HG03342 (cell line): ENCODE results near the gene RNGTT.
"Not testable (repeated sequence)": the region's sequence is repeated elsewhere in the genome, so short reads cannot be mapped to it uniquely, and the experiment has no call there.

Experiments
- ATAC-seq: cut with Tn5 transposase; IDR thresholded peaks from one replicate; pipeline ENCODE4 v1.9.1; 2021; ENCODE audit warnings: mild to moderate bottlenecking, moderate library complexity; ENCODE audit not compliant: unreplicated experiment

RNGTT gene

DNA sequence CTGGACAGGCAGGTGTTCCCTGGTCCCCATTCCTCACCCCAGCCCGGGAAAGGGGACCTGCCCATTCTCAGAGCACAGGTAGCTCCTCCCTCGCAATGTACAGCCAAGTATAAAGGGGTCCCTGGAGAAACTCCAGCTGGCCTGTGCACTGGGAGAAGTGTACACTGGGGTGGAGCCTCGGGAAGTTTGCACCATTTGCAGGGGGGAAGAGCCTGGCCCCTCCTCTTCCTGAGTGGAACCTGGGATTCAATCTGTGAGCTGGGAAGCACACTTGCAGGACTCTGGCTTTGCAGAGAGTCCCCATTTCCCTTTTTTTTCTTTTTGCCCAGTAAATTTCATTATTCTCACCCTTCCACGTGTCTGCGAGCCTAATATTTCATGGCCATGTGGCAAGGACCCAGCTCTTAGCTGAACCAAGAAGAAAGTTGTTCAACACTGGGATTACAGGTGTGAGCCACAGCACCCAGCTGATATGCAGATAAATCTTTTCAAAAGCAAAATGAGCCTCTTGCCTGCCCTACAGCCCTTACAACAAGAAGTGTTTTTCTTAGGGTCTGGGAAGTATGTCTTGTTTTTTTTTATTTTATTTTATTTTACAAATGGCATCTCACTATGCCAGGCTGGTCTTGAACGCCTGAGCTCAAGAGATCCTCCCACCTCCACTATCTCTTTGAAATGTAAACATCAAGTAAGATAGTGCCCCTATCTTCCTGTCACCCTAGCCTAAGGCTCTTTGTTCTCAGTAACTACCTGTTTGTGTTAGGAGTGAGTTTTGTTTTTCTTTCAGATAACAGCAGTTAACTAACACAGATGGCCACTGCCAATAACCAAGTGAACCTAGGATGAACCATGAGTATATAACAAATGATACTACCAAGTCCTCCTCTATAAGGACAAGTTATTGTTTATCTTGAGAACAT lies 9.3 kb upstream of the RNGTT start:
- ATAC-seq, result no peak

DNA sequence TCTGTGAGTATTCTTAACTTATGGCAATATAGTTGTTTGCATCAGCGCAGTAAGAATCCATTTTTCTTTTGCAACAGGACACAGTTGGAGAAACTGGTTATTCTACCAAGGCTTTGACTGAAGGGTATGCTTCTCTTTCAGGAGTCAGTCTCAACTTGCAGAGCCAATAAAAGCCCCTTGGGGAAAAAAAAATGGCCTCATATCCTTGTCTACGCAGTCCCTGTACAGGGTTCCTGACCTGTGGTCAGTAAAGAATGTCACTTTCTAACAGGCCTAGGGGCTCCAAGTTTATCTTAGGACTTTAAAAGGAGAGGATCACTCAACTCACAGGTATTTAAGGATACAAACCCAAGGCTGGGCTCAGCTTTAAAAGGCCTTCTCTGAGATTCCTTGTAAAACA lies 6.9 kb upstream of the RNGTT start:
- no peak for ATAC-seq

DNA sequence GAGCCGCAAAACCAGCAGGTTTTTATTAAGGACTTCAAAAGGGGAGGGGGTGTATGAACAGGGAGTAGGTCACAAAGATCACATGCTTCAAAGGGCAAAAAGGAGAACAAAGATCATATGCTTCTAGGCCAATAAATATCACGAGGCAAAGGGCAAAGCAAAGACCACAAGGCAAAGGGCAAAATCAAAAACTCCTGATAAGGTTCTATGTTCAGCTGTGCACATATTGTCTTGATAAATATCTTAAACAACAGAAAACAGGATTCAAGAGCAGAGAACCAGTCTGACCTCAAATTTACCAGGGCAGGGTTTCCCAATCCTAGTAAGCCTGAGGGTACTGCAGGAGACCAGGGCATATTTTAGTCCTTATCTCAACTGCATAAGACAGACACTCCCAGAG lies 5.8 kb upstream of the RNGTT start:
- ATAC-seq, result not testable (repeated sequence)

DNA sequence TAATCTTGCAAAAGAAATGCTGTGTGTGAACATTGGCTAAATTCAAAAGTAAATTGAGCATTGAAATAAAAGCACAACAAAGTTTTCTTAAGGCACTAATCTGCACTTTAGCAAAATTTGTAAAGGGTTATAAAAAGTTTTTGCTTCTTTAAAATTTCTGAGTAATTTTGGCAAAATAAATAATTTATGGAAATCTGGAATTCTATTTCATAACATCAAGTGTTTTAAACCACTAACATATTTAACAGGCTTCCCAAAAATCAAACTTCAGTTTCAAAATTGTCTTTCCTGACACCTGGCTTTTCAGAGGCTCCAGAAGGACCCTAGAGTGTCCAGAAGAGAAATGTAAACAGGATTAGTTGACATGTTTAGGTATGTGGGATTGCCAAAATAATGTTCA lies 4.5 kb upstream of the RNGTT start:
- no peak for ATAC-seq

DNA sequence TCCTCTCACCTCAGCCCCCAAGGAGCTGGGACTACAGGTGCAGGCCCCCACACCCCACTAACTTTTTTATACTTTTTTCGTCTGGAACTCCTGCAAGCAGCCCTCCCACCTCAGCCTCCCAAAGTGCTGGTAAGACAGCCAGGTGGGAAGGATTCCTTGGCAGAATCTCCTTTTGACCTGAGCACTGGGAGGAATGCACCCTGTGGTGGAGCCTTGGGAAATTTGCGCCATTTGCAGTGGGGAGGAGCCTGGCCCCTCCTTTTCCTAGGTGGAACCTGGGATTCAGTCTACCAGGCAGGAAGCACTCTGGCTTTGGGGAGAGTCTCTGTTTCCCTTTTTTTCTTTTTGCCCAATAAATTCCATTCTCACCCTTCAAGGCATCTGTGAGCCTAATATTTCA lies 2.3 kb upstream of the RNGTT start:
- no peak for ATAC-seq

DNA sequence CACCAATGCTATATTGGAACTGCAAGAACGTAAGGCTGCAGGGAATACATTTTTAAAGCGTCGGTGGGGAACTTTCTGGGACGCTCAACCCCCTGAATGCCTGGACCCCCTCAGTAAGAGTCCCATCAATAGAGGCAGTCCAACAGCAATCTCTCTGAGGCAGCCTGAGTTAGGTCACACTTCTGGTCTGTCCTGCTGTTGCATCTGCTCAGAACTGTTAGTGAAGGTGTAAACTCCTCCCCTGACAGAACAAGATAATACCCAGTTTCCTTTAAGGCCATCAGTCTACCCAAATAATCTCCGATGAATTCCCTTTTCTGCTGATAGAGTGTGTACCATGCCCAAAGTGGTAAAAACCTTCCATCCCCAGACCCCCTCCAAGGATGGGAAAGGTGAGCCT lies 1.1 kb upstream of the RNGTT start:
- ATAC-seq, result no peak

DNA sequence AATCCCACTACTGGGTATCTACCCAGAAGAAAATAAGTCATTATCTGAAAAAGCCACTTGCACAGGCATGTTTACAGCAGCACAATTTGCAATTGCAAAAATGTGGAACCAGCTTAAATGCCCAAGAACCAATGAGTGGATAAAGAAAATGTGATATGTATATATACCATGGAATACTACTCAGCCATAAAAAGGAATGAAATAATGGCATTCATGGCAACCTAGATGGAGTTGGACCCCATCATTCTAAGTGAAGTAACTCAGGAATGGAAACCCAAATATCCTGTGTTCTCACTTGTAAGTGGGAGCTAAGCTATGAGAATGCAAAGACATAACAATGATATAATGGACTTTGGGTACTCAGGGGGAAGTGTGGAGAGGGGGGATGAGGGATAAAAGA lies 4.6 kb downstream of the RNGTT start:
- no peak for ATAC-seq

DNA sequence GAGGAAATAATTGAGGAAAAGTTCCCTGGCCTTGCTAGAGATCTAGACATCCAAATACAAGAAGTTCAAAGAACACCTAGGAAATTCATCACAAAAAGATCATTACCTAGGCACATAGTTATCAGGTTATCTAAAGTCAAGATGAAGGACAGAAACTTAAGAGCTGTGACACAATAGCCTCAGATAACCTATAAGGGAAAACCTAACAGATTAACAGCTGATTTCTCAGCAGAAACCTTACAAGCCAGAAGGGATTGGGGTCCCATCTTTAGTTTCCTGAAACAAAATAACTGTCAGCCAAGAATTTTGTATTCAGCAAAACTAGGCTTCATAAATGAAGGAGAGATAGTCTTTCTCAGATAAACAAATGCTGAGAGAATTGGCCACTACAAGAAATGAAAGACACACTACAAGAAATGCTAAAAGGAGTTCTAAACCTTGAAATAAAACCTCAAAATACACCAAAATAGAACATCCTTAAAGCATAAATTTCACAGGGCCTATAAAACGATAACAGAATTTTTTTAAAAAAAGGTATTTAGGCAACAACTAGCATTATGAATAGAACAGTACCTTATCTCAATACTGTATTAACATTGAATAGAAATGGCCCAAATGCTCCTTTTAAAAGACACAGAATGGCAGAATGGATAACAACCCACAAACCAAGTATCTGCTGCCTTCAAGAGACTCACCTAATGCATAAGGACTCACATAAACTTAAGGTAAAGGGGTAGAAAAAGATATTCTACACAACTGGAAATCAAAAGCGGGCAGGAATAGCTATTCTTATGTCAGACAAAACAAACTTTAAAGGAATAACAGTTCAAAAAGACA lies 9.7 kb downstream of the RNGTT start:
- no peak for ATAC-seq

DNA sequence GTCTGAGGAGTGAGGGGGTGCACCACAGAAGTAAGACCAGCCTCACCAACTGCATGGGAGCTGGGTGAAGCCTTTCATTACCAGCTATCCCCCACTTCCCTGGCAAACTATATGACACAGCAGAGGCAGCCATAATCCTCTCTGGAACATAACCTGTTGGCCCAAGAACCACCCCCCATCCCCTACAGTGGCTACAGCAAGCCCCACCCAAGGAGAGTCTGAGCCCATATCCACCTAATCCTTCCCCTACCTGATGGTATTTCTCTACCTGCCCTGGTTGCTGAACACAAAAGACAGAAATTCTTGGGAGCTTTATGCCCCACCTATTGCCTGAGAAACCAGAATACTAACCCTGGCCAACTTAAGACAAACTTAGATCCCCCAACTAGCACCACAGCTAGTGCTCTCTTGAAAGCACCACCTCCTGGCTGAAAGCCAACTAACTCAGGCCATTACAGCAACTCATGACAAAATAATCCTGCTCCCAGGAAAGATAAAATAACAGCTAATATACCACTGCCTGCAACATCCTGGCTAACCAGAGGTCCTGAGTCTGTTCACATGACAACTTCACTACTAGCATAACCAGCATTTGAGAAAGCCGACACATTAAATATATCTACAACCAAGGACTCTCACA lies 11.2 kb downstream of the RNGTT start:
- ATAC-seq, result no peak

DNA sequence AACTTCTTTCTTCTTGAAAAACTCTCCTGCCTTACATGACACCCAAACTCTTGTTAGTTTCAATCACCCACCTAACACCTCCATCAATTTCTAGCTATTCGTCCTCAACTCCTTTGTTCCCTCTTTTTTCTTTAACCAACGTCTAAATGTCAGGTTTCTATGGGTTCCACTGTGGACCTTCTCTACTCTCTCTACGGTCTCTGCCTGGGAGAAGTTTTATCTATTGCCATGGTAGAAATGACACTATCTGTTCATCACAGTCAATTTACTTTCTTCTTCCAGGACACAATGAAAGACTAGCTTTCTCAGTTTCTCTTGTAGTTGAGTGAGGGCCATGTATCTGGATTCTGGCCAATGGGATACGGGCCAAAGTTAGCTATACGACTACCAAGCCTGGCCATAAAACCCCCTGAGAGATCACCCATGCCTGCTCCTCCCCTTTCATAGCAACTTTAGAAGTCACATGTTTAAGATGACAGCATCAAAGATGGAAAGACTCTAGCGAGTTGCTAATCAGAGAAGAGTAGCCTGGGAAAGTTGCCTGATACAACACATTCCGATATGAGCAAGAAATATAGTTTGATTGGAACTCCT lies 17.9 kb downstream of the RNGTT start:
- ATAC-seq, result no peak

DNA sequence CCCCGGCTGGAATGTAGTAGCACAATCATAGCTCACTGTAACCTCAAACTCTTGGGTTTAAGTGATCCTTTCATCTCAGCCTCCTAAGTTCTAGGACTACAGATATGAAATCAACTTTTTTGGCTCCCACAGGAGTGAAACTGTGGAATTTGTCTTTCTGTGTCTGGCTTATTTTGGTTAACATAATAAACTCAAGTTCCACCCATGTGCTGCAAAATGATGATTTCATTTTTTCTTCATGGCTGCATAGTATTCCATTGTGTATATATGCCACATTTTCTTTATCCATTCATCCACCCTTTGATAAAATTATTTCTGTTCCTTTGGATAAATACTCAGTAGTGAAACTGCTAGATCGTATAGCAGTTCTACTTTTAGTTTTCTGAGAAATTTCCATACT lies 29.9 kb downstream of the RNGTT start:
- ATAC-seq, result no peak

DNA sequence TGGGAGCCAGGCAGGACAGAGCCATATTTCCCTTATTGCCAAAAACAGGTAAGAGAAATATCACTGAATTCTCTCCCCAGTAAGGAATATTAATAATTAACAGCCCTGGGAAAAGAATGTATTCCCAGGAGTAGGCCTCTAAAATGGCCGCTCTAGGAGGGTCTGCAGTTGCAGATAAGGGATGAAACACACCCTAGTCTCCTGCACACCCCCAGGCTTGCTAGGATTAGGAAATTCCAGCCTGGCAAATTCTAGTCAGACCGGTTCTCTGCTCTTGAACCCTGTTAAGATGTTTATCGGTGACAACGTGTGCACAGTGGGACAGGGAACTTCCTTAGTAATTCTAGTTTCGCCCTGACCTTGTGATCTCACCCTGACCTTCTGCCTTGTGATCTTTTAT lies 31.4 kb downstream of the RNGTT start:
- ATAC-seq, result not testable (repeated sequence)

DNA sequence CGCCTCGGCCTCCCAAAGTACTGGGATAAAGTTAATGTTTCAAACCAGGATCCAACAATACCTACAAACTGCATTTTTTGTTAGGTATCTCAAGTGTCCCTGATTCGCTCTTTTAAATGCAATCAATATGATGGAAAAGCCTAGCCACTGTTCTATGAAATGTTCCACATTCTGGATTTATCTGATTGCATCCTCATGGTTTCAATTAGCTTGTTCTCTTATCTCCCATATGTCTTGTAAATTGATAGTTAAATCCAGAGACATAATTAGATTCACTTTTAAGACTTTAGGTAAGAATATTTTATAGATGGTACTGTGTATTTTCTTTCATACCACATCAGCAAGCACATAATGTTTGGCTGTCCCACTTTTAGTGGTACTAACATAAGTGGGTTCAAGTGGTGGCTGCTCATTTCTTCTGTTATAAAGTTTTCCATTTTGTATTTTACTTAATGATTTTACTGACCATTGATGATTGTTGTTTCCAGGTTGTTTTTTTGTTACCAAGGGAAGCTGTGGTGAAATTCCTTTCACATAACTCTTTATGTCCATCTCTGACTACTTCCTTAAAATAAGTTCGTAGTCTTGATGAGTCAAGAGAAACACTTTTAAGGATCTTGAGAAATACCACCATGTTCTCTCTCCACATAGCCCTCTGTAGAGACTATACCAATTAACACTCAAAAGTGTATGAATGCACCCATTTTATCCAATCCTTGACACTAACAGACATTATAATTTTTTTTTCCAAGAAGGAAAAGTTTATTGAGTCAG lies 40.5 kb downstream of the RNGTT start:
- ATAC-seq, result no peak

DNA sequence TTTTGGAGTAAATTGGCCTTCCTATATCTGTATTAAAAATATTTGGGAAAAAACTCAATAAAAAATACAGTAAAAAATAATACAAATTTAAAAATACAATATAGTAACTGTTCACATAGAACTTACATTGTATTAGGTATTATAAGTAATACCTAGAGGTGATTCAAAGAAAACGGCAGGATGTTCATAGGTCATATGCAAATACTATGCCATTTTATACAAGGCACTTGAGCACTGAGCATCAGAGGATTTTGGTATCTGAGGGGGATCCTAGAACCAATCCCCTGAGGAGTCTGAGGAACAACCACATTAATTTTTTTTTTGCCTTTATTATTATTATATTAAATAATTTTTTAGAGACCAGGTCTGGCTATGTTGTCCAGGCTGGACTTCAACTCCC lies 41.7 kb downstream of the RNGTT start:
- ATAC-seq, result no peak

DNA sequence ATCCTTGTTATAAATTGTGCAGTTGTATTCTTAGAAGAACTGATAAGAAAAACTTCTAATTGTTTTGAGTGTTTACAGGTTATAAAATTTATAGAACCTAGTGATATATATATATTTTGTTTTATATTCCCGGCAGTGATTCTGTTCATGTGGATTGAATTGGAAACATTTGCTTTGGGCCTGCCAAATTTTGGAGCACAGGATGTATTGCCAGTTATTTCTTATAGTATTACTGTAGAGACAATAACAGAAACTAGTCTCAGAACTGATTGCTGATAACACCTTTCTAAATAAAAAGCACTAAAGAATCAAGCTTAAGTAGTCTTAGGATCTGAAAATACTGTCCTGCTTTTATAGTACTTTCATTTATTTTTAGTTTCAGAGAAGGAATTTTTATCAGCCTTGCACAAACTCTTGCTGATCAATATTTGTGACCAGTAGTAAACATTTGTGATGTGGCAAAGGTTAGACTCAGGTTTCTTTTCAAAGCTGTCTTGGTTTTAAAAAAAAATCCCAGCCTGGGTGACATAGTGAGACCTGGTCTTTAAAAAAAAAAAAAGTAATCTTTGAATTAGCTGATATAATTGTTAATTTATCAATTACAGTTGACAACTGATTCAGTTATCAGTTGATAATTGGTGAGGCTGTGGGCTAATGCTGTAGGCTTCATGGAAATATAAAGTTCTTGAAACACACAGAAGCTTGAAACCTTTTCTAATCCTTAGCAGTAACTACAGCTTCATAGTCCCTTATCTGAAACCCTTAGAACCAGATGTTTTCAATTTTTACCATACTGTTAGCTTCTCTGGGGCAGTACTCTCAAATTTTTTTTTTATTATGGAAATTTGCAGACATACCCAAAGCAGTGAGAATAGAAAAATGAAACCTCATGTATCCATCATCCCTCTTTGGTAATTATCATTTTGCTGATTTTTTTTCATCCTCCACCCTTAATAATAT lies 42.4 kb downstream of the RNGTT start:
- ATAC-seq, result no peak

DNA sequence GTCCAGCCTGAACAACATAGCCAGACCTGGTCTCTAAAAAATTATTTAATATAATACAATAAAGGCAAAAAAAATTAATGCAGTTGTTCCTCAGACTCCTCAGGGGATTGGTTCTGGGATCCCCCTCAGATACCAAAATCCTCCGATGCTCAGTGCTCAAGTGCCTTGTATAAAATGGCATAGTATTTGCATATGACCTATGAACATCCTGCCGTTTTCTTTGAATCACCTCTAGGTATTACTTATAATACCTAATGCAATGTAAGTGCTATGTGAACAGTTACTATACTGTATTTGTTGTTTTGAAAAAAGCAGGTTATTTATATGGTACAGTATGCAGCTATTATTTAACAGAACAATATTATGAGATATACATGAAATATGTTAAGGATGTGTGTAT lies 43.3 kb downstream of the RNGTT start:
- ATAC-seq, result no peak

DNA sequence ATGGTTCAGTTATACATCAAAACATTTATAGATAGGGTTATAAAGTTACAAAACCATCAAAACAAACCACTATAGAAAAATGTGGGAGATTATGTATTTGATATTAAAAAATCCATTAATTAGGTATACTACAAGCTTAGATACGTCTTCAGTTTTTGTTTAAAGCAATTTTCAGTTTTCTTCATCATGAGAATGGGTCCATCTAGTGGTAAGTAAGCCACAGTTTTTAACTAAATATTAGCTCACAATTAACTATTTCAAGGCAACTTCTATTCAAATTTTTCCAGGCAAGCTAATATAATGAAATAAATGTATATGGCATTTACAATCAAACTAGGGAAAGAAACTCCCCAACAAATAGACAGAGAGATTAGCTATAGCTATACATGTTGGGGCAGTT lies 44.4 kb downstream of the RNGTT start:
- ATAC-seq, result no peak

DNA sequence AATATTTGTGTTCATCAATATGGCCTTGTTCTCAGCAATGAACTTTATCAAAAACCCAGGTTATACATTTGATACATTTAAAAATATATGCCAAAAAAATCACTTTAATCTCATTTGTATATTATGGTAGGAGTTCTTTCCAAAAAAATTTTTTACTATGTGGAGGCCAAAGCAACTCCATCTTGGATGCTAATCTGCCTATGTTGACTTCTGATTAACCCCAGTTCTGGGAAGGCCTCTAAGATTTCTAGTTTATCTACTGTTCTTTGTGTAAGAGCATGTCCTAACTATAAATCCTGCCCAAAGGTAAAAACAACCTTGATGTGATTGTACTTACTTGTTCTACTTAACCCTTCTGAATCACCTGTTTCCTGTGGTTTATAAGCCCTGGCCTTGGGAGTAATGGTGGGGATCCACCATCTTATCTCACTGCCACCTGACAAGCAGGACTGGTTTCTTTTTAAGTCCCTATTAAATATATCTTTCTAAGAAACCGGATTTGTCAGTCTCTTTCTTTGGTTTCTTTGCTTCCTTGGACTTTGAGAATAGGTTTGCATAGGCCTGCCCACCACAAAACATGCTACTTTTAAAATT lies 46.7 kb downstream of the RNGTT start:
- ATAC-seq, result no peak
